ENCODE results near the gene GSE1.
A peak's percentile ranks its signal among the peaks of the same experiment; 100 is the strongest.

Gene GSE1

DNA sequence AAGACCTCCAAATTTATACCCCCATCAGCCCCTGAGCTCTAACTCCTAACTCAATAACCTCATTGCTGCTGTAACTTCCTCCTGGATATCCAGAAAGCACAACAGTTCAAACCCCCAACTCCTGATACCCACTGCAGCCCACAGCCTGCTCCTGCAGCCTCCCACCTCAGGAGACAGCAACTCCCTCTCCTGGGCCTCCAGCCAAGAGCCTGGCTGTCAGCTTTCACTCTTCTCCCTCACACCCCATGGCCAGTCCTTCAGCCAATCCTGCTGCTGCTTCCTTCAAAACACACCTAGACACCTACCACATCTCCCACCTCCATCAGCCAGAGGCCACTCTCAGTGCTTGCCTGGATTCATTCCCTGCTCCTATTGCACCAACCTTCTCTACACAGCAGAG lies 70.2 kb downstream of the GSE1 start:
- no peak for DNase-seq (ENCODE audit: low spot score)
- TF ChIP-seq CTCF (IDR thresholded peaks at IDR 0.05; ENCODE audit: extremely low read depth, missing control alignments) = no peak

- DNase-seq (ENCODE audit: low spot score) = no peak
- TF ChIP-seq CTCF (IDR thresholded peaks at IDR 0.05; ENCODE audit: extremely low read depth, missing control alignments) = no peak
These were observed 72.1 kb downstream of the GSE1 start for GRCh38 chr16:85685251-85685650.

DNA sequence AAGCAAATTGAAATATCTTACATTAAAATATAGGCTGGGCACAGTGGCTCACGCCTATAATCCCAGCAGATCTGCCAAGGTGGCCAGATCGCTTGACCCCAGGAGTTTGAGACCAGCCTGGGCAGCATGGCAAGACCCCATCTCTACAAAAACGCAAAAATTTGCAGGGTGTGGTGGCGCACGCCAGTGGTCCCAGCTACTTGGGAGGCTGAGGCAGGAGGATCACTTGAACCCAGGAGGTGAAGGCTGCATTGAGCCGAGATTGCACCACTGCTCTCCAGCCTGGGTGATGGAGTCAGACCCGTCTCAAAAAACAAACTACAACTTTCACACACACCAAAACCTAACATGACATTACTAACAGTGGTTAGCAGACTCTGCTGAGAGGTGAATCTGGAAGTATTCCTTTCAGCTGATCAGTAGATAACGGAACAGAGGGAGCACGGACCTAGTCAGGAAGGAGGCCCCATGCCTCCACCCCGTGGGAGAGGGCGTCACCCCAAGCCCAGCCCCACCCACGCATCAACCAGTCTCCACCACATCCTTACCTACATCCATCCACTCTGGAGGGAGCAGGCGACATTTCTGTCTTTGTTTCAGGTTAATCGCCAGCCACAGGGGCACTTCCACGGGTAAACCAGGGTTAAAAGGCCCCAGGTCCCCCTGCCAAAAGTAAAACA lies 73.9 kb downstream of the GSE1 start:
- no peak for TF ChIP-seq CTCF (IDR thresholded peaks at IDR 0.05; ENCODE audit: extremely low read depth, missing control alignments)
- no peak for DNase-seq (ENCODE audit: low spot score)

DNA sequence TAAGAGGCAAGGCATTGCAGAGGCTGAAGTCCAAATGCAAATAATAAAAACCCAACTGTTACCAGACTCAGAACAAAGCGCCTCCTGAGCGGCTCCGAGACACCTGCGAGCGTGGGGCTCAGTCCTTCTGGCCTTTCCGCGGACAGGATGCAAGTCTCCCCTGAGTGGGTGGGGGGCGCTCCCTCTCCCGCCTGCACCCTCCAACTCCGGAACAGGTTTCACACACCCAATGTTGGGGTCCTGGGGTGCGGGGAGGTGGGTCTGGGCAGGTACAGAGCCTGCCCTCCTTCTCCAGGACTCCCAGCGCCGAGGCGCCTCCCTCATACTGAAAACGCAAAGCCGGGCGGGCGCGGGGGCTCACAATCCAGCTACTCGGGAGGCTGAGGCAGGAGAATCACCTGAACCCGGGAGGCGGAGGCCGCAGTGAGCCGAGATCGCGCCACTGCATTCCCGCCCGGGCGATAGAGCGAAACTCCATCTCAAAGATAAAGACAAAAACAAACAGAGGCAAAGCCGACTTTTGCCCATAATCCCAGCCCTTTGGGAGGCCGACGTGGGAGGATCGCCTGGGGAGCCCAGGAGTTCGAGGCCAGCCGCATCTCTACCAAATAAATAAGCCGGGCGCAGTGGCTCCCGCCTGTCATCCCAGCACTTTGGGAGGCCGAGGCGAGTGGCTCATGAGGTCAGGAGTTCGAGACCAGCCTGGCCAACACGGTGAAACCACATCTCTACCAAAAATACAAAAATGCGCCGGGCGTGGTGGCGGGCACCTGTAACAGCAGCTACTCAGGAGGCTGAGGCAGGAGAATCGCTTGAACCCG lies 74.7 kb downstream of the GSE1 start:
- no peak for TF ChIP-seq CTCF (IDR thresholded peaks at IDR 0.05; ENCODE audit: extremely low read depth, missing control alignments)
- DNase-seq (ENCODE audit: low spot score) = no peak

- peak; percentile 100 for DNase-seq (ENCODE audit: low spot score)
- TF ChIP-seq CTCF (IDR thresholded peaks at IDR 0.05; ENCODE audit: extremely low read depth, missing control alignments) = no peak
These were observed 75.6 kb downstream of the GSE1 start, which contains the start of gene GINS2 for GRCh38 chr16:85688586-85689284. Gene GINS2, minus strand, starts transcription at chr16:85688954. Its CDS starts 56 bp downstream, at chr16:85688898.

- TF ChIP-seq CTCF (IDR thresholded peaks at IDR 0.05; ENCODE audit: extremely low read depth, missing control alignments) = no peak
- DNase-seq (ENCODE audit: low spot score) = no peak
These were observed 76.3 kb downstream of the GSE1 start for GRCh38 chr16:85689285-85689949.
